HG02973 (cell line): ENCODE measurements around the gene RUFY2.

Experiments used
- ATAC-seq: cut with Tn5 transposase; IDR thresholded peaks from one replicate; pipeline ENCODE4 v1.9.1; 2021; ENCODE audit warnings: moderate library complexity; ENCODE audit not compliant: unreplicated experiment

Gene RUFY2

DNA sequence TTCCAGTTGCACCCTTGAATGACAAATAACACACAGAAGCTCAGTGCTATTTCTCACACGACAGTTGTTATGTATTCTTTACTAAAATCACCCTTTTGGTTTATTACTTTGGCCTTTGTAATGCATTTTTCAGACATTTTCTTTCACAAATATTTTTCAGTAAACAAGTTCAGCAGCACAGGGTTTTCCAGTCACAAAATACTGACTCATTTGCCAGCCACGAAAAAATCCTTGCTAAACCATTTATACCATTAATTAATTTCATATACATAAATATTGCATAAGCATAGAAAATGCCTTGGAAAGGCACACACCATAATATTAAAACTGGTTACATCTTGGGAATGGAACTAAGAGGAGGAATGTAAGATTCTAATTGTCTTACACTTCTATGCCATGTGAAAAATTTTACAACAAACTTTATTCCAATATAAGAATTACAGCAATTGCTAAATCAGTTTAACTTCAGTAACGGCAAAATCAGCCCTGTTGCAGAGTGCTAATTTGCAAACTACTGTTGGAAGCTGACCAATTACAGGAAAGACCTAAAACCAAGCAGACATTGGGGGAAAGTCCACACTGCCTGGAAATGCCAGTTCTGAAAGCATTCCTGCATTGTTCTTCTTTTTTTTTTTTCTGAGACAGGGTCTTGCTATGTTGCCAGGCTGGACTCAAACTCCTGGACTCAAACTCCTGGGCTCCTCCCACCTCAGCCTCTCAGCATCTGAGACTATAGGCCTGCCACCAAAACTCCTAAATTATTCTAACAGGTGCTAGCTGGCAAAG lies 42.8 kb downstream of the RUFY2 start:
- ATAC-seq, result no peak

DNA sequence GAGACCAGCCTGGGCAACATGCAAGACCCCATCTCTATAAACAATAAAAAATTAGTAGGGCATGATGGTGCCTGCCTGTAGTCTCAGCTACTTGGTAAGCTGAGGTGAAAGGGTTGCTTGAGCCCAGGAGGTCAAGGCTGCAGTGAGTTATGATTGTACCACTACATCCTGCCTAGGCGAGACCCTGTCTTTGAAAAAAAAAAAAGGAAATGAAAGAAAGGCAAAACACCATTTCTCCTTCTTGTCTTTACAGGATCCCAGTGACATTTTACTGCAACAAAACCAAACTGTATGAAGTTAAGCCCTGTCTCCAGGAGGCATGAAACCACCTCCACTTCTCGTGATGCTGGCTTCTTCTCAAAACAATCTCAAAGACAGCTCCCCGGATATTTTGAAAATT lies 44.5 kb downstream of the RUFY2 start:
- ATAC-seq, result no peak

DNA sequence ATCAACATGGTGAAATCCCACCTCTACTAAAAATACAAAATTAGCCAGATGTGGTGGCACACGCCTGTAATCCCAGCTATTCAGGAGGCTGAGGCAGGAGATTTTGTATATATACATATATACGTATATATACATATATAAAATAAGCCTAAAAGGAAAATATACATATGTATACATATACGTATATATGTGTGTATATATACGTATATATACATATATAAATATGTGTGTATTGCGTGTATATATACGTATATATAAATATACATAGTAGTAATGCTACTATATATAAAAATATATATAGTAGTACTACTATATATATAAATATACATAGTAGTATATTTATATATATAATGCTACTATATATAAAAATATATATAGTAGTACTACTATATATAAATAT lies 47.9 kb downstream of the RUFY2 start:
- no peak for ATAC-seq

DNA sequence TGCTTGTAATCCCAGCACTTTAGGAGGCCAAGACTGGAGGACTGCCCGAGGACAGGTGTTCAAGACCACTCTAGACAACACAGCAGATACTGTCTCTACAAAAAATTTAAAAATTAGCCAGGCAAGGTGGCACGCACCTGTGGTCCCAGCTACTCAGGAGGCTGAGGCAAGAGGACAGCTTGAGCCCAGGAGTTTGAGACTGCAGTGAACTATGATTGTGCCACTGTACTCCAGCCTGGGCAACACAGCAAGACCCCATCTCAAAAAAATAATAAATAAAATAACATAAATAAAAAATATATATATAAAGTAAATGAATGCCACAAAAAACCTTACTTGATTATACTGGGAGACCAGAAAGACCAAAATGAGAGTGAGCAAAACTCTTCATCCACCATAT lies 53.5 kb downstream of the RUFY2 start:
- no peak for ATAC-seq

DNA sequence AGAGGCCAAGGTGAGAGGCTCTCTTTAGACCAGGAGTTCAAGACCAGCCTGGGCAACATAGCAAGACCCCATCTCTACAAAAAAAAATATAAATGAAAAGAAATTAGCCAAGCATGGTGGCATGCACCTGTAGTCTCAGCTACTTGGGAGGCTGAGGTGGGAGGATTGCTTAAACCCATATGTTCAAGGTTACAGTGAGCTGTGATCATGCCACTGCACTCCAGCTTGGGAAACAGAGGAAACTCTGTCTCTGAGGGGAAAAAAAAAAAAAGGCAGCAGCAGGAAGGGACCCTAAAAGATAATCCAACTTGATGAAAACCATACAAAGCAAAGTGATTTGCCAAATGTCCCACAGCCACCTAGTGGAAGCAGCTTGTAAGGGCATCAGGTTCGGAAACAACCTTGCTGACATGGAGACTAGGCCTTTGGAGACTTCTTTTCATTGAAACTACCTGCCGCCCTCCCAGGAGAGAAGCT lies 58.8 kb downstream of the RUFY2 start:
- peak; percentile 55 for ATAC-seq

DNA sequence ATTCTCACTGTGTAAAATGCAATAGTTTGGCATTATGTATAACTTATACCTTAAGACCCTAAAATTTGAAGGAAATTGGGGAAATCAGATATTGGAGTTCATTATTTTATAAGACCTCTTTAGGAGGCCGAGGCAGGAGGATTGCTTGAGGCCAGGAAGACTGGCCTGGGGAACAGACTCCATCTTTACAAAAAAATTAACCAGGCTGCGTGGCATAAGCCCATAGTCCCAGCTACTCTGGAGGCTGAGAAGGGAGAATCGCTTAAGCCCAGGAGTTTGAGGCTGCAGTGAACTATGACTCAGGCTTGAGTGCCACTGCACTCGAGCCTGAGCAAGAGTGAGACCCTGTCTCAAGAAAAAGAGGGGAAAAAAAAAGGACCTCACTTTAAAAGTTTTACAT lies 60.3 kb downstream of the RUFY2 start:
- ATAC-seq, result no peak

DNA sequence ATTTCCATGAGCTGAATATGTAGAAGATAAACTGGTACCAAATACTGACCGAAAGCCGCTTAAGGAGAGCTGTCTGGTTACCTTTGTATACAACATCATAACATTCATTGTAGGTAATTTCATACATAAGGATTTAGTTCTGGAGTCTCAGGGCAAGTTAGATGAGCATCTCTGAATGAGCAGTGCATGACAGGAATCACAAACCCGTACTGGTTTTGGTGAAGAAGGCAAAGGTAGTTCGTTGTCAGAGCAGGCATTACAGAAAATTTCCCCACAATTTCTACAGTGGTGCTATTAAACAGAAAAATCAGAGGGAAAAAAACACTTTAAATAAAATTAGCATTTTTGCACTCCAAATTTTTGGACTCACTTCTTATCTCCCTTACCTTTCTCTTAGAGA lies 61.5 kb downstream of the RUFY2 start:
- ATAC-seq, result no peak

DNA sequence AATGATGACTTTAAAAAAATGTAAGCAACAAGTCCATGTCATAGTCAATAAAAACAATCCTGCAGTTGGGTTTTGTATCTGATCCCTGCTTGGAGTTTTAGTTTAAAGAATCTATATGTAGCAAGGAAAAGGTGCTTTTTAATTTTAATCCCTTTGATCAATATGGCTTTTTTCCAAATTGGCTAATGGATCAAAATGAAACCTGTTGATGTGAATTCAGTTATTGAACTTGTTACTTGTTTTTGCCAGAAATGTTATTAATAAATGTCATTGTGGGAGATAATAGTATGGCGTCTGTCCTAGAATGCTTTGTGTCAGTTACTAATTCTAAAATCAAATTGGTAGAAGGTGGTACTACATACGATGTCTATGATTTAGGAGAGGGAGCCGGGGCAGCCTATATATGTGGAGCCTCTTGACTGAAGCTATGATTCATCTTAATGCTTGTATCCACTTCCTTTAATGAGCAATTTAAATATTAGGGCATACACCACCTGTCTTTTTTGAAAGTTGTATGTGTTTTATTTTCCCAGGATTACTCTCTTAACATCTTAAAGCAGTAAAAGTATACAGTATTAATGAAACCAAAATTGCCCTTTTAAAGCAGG lies 64.1 kb downstream of the RUFY2 start:
- no peak for ATAC-seq

DNA sequence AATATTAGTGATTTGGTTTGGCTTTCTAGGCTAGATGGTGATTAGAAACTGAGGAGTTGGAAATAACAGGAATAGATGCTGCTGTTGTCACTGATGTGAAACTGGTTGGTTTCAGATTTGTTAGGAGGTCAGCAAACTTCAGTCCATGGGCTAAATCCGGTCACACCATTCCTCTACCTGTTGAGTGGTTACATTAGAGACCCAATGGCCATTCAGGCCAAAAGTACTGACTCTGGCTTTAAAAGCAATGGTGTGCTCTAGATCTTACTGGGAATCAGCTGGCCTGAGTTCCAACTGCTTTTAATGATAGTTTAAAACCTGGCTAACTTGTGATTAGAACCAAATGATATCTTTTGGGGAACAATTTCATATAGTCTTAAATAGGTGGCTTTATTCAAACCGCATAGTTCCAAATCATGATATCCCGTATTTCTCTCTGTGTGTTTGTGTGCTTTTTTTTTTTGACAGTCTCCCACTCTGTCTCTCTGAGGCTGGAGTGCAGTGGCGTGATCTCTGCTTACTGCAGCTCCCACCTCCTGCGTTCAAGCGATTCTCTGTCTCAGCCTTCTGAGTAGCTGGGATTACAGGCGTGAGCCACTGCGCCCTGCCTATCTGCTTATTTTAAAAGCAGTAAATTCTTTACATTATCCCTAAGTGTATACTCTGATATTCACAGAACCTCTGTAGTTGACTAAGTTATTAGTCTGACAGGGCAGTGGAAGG lies 66.6 kb downstream of the RUFY2 start:
- no peak for ATAC-seq

DNA sequence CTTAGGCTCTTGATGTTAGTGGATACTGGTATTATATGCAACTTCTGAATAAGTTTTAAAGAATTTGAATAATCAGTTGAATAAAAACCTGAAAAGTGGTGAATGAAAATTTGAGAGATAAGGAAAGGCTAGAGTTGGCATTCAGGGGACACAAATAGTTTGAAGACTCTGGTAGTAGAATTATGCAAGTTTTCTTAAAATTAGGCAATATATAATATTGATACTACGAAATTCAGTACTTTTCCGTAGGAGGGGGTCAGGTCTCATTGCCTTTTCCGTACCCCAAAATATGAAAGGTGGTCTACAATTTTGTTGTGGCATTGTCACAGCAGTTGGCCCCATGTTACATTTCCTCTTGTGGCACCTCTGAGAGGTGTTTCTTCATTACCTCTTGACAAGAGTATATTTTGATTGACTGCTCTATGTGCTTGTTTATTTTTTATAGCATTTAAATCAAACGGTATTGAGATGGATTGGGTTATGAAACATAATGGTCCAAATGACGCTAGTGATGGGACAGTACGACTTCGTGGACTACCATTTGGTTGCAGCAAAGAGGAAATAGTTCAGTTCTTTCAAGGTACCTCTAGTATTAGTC lies 70.2 kb downstream of the RUFY2 start:
- ATAC-seq, result no peak

DNA sequence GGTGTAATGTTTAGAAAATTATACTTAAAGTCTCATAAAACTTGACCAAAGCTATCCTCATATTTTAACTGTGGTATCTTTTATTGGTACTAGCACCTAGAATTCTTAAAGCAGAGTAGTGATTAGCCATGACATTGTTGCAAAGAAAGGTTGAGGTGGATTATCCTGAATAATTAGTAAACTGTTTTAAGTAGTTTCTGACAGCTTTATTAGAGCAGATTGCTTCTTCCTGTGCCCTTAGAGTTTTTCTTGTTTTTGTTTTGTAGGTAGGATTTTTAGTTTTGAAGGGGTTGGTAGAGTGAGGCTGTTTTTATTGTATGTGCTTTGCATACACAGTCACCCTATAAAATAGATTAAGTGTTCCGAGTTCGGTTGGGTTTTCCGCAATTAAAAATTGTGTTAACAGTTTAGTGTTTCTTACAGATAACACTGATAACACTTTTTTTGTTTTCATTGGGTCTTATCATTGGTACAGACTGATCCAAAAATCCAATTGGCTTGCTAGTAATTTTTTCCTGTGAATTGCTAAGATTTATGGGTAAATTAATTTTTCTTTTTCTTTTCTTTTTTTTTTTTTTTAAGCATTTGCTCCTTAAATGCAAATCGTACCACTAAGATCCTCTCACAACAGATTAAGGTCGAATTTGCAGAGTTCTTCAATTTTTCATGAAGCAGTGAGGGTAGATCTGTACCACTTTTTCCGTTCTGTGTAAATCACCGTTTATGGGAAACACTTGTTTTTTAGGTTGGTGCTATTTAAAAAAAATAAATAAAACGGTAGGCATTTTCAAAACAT lies 72.2 kb downstream of the RUFY2 start:
- ATAC-seq, result no peak

DNA sequence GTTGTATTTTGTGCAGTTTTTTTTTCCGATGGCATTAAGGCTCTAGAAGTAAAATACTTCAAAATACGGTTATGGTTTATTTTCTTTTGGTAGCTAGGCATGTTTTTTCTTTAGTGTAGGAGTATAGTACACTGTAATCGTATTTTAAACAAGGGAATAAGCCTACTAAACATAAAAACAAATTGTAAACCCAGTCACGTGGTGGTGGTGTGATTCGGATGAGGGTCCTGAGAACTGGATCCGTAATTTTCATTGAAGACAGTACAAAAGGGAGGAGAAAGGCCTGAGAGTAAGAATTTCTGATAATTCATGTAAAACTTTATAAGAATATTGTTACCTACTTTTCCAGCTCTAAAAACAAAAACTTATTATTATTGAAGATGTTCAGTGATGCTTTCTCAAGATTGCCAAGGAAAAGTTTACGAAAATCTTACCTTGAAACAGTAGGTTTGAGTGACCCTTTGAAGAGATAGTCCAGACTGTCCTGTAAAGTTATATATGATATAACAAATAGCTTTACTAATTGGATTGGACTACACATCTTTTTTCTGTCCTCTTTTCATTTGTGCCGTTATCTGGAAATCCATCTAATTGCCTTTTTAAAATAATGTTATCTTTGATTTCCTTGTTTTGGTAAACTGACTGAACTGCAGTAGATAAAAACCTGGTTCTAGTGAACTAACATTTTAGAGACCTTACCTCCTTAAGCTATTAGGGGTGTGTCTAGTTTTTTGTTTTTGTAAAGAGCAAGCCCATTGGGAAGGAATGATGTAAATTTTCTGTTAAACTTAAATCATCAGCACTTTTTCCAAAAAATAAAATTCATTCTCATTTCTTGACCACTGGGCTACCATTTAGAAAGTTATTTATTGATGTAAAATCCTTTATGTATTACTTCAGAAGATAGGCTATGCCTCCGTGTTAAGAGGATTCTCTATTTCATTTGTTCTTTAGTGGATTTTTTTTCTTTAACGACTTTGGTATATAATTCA lies 73.3 kb downstream of the RUFY2 start:
- no peak for ATAC-seq

DNA sequence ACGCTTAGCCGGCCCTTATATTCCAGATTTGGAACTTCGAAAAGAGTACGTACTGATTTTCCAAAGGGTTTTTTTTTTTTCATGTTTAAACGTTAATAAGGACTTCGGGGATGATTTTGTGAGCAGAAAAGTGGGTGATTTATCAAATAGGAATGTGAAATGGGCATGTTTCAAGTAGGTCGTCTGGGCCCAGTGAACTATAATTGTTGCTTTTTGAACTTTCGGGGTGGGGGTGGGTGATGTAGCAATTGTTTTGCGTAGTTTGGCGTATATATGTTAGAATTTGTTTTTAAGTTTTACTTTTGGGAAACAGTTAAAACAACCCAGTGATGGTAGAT lies 74.0 kb downstream of the RUFY2 start:
- ATAC-seq, result no peak

DNA sequence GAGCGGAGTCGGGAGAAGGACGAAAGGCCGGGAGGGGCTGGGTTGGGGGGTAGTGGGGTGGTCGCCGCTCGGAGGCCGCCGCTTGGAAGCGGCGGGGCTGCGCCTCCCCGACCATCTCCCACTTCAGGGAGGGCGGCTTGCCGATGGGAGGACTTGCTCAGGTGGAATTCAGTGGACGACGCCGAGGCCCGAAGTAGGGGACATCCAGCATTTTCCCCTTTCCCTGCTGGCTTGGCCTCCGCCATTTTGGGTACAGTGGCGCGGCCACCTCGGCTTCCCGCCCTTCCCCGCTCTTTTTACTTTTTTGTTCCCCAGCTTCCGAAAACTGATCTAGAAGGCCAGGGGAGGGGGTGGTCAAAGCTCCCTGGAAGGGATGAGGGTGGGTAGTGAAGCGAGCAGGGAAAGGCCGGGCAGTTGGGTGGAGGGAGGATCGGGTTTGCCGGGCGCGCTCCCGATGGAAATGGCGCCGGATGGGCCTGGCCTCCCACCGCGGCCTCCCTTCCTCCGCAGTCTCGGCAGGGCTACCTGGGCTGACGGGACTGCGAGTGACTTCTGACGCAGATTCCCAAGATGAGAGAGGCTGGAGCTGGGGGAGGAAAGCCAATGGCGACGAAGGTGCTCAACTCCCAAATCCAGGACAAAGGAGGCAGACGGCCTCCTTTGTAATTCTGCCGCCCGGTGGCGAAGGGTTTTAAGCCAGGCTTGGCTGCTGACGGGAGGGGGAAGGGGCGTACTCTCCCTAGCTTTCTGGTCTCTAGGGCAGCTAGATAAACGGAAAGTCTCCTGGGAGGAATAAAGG lies 74.6 kb downstream of the RUFY2 start, which contains the start of gene PBLD:
Gene PBLD (minus strand): TSS at position 670 of the 799 bp plus-strand sequence. CDS start 26,084 bp downstream, outside the sequence.
- peak; percentile 18 for ATAC-seq

DNA sequence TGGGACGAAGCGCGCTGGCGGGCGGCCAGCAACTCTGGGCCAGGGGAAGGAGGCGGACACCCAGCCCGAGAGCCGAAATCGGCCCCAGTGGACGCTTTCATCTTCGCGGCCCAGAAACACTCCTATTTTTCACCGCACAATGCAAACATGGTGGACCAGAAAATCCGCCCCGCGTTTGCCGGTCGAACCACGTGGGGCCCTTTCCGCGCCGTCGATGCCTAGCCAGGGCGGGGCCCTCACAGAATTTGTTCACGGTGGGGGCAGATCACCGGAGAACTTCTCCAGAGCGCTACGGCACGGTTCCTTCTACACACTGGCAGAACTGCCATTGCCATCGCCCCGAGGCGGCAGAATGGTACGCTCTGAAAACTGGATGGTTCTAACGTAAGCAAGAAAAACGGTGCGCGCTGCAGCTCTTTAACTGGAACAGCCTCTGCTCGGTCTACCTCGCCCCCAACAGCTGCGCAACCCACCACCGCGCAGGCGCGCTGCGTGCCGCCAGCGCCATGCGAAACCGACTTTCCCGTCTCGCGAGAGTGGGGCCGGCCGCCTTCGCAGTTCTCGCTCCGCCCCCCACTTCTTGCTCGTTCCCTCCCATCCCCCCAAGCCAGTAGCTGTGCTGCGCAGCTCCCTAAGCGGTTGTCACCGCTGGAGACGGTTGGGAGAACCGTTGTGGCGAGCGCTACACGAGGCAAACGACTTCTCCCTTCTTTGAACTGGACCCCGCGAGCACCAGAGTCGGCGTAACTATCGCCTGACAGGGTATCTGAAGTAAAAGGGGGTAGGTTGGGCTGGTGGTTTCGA lies 75.4 kb downstream of the RUFY2 start, which contains the start of gene HNRNPH3:
Gene HNRNPH3 (plus strand): TSS at position 610 of the 804 bp plus-strand sequence. CDS start 5,158 bp downstream, outside the sequence.
- ATAC-seq, result peak; percentile 69

DNA sequence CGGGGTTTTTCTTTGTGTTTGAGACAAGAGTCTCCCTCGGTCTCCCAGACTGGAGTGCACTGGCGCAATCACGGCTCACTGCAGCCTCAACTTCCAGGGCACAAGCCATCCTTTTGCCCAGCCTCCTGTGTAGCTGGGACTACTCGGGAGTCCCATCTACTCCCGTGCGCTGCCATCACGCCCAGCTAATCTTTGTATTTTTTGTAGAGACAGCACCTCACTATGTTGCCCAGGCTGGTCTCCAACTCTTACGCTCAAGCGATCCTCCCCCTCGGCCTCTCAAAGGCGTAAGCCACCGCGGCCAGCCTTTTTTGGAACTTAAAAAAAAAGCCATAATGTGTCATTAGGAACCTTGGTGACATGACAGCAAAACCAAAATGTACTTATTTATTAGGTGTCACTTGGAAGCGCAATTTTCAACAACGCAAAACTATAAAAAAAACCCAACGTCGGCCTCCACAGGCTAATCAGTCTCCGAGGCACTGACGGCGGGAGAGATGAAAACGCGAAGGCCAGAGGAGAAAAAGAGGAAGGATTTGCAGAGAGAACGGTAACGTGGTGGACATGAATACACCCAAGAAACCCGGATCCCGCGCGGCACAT lies 76.1 kb downstream of the RUFY2 start:
- no peak for ATAC-seq

DNA sequence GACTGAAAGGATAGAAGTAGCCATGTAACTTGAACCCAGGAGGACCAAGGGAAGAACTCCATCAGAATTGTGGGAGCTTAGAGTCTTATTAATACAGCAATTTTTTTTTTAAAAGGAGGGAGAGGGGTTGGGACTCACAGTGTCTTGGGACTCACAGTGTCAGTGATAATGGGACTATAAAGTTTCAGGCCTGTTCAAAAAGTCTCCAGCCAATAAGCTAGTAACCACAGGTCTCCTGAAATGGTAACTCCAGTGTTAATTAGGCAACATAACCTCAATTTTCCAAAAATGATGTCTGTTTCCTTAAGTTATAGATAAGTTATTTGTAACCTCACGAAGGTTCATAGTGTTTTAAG lies 77.6 kb downstream of the RUFY2 start:
- no peak for ATAC-seq
